Left colon (tissue), 2 donors: ENCODE measurements around the gene PPP1R9A. TPM values are rescaled to one million over a fixed set of nuclear protein-coding genes. Genes with fewer than 3 reads are reported as not detected.

Source experiments
- ATAC-seq: fragments of 200-7000 bp; cut with Tn5 transposase; one replicate; pipeline ENCODE4 v1.9.1; 2020; ENCODE audit warnings: mild to moderate bottlenecking, moderate library complexity
- DNase-seq, 2 donors: peaks; one replicate each; pipeline ENCODE4 v3.0.0-alpha.2; 2020
- intact Hi-C, 2 donors: fragments of 100-400 bp; cut with DNase I in 1 of 2; cut with micrococcal nuclease in 1 of 2; formaldehyde crosslinking; loops; one replicate each; pipeline versions ENCODE4 v1.11.2 to v1.14.0; 2022; cut with DNase I, micrococcal nuclease
- total RNA-seq, 2 donors: library from RNA; stranded (reverse); fragmentation: NEBNext Ultra II Directional; extraction: Animal tissue kit (Norgen Biotek cat#: 25700); gene quantifications; one replicate each; pipeline ENCODE4 v1.2.1, GENCODE V29; 2021
- donor health status: DM: no; HTN: no; CAD: no.
- donor health status: DM: yes; HTN: yes; CAD: no.

PPP1R9A gene
- total RNA-seq, 2 donors from 2014 or later = 24.0 to 24.5 TPM

- ATAC-seq = no peak
- intact Hi-C loops = no loop called here
- no peak for DNase-seq
Measured at GRCh38 chr7:95219721-95220120, 312.3 kb downstream of the PPP1R9A start.

- DNase-seq (no peak), ATAC-seq (no peak)
- intact Hi-C loops = no loop called here
Measured at GRCh38 chr7:95220328-95220727, 312.9 kb downstream of the PPP1R9A start.

- no peak for ATAC-seq
- intact Hi-C loops = no loop called here
- no peak for DNase-seq
Measured at GRCh38 chr7:95225301-95225700, 317.9 kb downstream of the PPP1R9A start.

GRCh38 chr7:95229301-95229700 lies 321.9 kb downstream of the PPP1R9A start:
- ATAC-seq (no peak), DNase-seq (no peak)
- intact Hi-C loops = no loop called here

- DNase-seq (no peak), ATAC-seq (no peak)
- intact Hi-C loops = no loop called here
Measured at GRCh38 chr7:95238252-95238943, 331.0 kb downstream of the PPP1R9A start.

- ATAC-seq = peak; percentile 66
- intact Hi-C loops = loop anchor here in 1 of 2 donors (10.0 kb wide), 1 partner anchor 796 kb away; no protein-coding TSS in a partner anchor
- DNase-seq = no peak
Measured at GRCh38 chr7:95240921-95241320, 333.5 kb downstream of the PPP1R9A start.

GRCh38 chr7:95242266-95242665 lies 334.9 kb downstream of the PPP1R9A start:
- intact Hi-C loops = loop anchor here in 1 of 2 donors (10.0 kb wide), 1 partner anchor 797 kb away; no protein-coding TSS in a partner anchor
- no peak for ATAC-seq
- DNase-seq = no peak

- ATAC-seq (peak; percentile 61), DNase-seq (no peak)
- intact Hi-C loops = loop anchor here in 1 of 2 donors (10.0 kb wide), 1 partner anchor 800 kb away; no protein-coding TSS in a partner anchor
Measured at GRCh38 chr7:95244616-95245015, 337.2 kb downstream of the PPP1R9A start.

- intact Hi-C loops = loop anchor here in 1 of 2 donors (10.0 kb wide), 1 partner anchor 801 kb away; no protein-coding TSS in a partner anchor
- DNase-seq = no peak
- ATAC-seq = no peak
Measured at GRCh38 chr7:95245828-95246500, 338.6 kb downstream of the PPP1R9A start.

GRCh38 chr7:95246831-95247370 lies 339.5 kb downstream of the PPP1R9A start:
- intact Hi-C loops = loop anchor here in 1 of 2 donors (10.0 kb wide), 1 partner anchor 802 kb away; no protein-coding TSS in a partner anchor
- ATAC-seq (peak; percentile 91), DNase-seq (peak; percentile 25 to 47)

- DNase-seq (no peak), ATAC-seq (no peak)
- intact Hi-C loops = no loop called here
Measured at GRCh38 chr7:95250571-95250970, 343.2 kb downstream of the PPP1R9A start.

- ATAC-seq = no peak
- intact Hi-C loops = no loop called here
- no peak for DNase-seq
Measured at GRCh38 chr7:95251966-95252365, 344.6 kb downstream of the PPP1R9A start.

- no peak for ATAC-seq
- no peak for DNase-seq
- intact Hi-C loops = no loop called here
Measured at GRCh38 chr7:95253986-95254385, 346.6 kb downstream of the PPP1R9A start.

GRCh38 chr7:95255691-95256090 lies 348.3 kb downstream of the PPP1R9A start:
- intact Hi-C loops = no loop called here
- no peak for ATAC-seq

GRCh38 chr7:95261895-95262415 lies 354.6 kb downstream of the PPP1R9A start:
- ATAC-seq = no peak
- intact Hi-C loops = no loop called here
- DNase-seq = no peak

More at GRCh38 chr7:95255691-95256090, 348.3 kb downstream of the PPP1R9A start:
- DNase-seq = no peak

GRCh38 chr7:95262875-95263274 lies 355.5 kb downstream of the PPP1R9A start:
- DNase-seq (no peak), ATAC-seq (no peak)
- intact Hi-C loops = no loop called here

- DNase-seq (no peak), ATAC-seq (no peak)
- intact Hi-C loops = no loop called here
Measured at GRCh38 chr7:95263785-95264362, 356.5 kb downstream of the PPP1R9A start.

- no peak for ATAC-seq
- intact Hi-C loops = no loop called here
- DNase-seq = no peak
Measured at GRCh38 chr7:95264363-95264891, 357.0 kb downstream of the PPP1R9A start.

- DNase-seq = no peak
- intact Hi-C loops = no loop called here
- ATAC-seq = no peak
Measured at GRCh38 chr7:95265634-95266033, 358.2 kb downstream of the PPP1R9A start.
